Astrocyte (in vitro differentiated cells and primary cell): Measurements from ENCODE around the gene CRHR2.

Experiments
- CTCF ChIP-seq: IDR thresholded peaks from 2 replicates; pipeline ENCODE4 v1.5.1; 2011; ENCODE audit warnings: low read depth, mild to moderate bottlenecking, inconsistent platforms, low read length, moderate library complexity; ENCODE audit not compliant: insufficient read depth
- EZH2 ChIP-seq: IDR thresholded peaks from 2 replicates; pipeline ENCODE4 v1.6.1; 2012; ENCODE audit warnings: mild to moderate bottlenecking, low read length, inconsistent platforms; ENCODE audit not compliant: insufficient read depth

- TF ChIP-seq CTCF (no peak), EZH2 (no peak)
These were observed 76.4 kb downstream of the CRHR2 start for GRCh38 chr7:30605832-30606231.
